K562 (cell line): ENCODE data around the gene SMIM35. TPM values are rescaled to one million over a fixed set of nuclear protein-coding genes. Genes with fewer than 3 reads are reported as not detected.

Source experiments
- ATAC-seq: fragments of 200-7000 bp; cut with Tn5 transposase; 3 replicates; pipeline ENCODE4 v1.9.1; 2020; ENCODE audit warnings: moderate library complexity
- BruUV-seq: library from RNA; stranded (reverse); fragments of 400-500 nt; replicated peaks from 2 replicates; lab custom pipeline; 2021; lab: Mats Ljungman, UMichigan
- CTCF ChIA-PET: fragments of 300-600 bp; formaldehyde crosslinking; extraction: SDS; loops from one replicate; lab custom pipeline; 2021; ENCODE audit warnings: low intra/inter-chr PET ratio; lab: Yijun Ruan, JAX
- POLR2A ChIA-PET: fragments of 300-600, 350-650 bp; sonication (Branson Sonifier 250); formaldehyde crosslinking; extraction: SDS; loops from one replicate; lab custom pipeline; 2021; ENCODE audit warnings: antibody characterized with exemption, inconsistent platforms; lab: Yijun Ruan, JAX
- DNase-seq, 4 experiments: peaks; one replicate each; pipeline versions ENCODE4 v3.0.0 to v3.0.0-alpha.2; 2011 to 2018; ENCODE audit warnings: low spot score in 3 of 4, mixed read lengths in 3 of 4; ENCODE audit errors: extremely low read depth in 1 of 4
- FAIRE-seq: peaks from 2 replicates; lab custom pipeline; 2011; peaks lifted over from hg19 to GRCh38; lab: Jason Lieb, UNC
- H2AFZ ChIP-seq: 2 replicates; pipeline ENCODE4 v1.6.0; 2011; ENCODE audit warnings: low read depth, low read length, control low read depth, inconsistent platforms
- H3K27ac ChIP-seq: fragments of 200-600 bp; 3 replicates; pipeline ENCODE4 v1.8.0; 2011; ENCODE audit warnings: low read depth, mild to moderate bottlenecking, control low read depth, inconsistent platforms, low read length, moderate library complexity, mixed read lengths; ENCODE audit errors: extremely low read depth
- H3K27me3 ChIP-seq, 2 experiments: fragments of 300-600 bp in 1 of 2; 2 replicates in 1 of 2; 3 replicates in 1 of 2; pipeline versions ENCODE4 v1.6.0 to v1.8.0; 2011; ENCODE audit warnings: inconsistent platforms in 2 of 2, low read length in 2 of 2, mild to moderate bottlenecking in 1 of 2, mixed read lengths in 1 of 2, moderate library complexity in 1 of 2; ENCODE audit not compliant: control insufficient read depth in 2 of 2, insufficient read depth in 2 of 2
- H3K36me3 ChIP-seq: fragments of 300-600 bp; 3 replicates; pipeline ENCODE4 v1.8.0; 2011; ENCODE audit warnings: mild to moderate bottlenecking, low read length, inconsistent platforms; ENCODE audit not compliant: control insufficient read depth, insufficient read depth
- H3K4me1 ChIP-seq, 2 experiments: fragments of 200-600 bp in 1 of 2; replicated peaks in 1 of 2; 2 replicates in 1 of 2; 3 replicates in 1 of 2; pipeline versions ENCODE4 v1.5.1 to v1.8.0; 2011; ENCODE audit warnings: inconsistent platforms in 2 of 2, low read length in 2 of 2, mild to moderate bottlenecking in 1 of 2, mixed read lengths in 1 of 2, moderate library complexity in 1 of 2; ENCODE audit not compliant: control insufficient read depth in 2 of 2, insufficient read depth in 2 of 2
- H3K4me2 ChIP-seq: 2 replicates; pipeline ENCODE4 v1.6.1; 2011; ENCODE audit warnings: low read length, control low read depth, inconsistent platforms, mixed read lengths; ENCODE audit not compliant: insufficient read depth
- H3K4me3 ChIP-seq: fragments of 200-600 bp; sonication (generic), shearing (Covaris generic); 2 replicates; pipeline ENCODE4 v1.5.1; 2016; ENCODE audit warnings: control low read depth, inconsistent platforms
- H3K79me2 ChIP-seq: fragments of 200-600 bp; 3 replicates; pipeline ENCODE4 v1.8.0; 2011; ENCODE audit warnings: low read length, inconsistent platforms; ENCODE audit not compliant: control insufficient read depth, insufficient read depth
- H3K9ac ChIP-seq, 2 experiments: 2 replicates each; pipeline versions ENCODE4 v1.6.0 to v1.6.1; 2011; ENCODE audit warnings: low read depth in 2 of 2, low read length in 2 of 2, control low read depth in 1 of 2, inconsistent platforms in 1 of 2, mild to moderate bottlenecking in 1 of 2, mixed read lengths in 1 of 2; ENCODE audit not compliant: insufficient read depth in 1 of 2
- H3K9me1 ChIP-seq: one replicate; pipeline ENCODE4 v1.6.0; 2011; ENCODE audit warnings: inconsistent platforms, mild to moderate bottlenecking, low read length, moderate library complexity; ENCODE audit not compliant: control insufficient read depth, insufficient read depth
- H3K9me3 ChIP-seq: replicated peaks from 2 replicates; pipeline ENCODE4 v1.5.1; 2011; ENCODE audit warnings: low read depth, low read length, inconsistent platforms; ENCODE audit not compliant: control insufficient read depth, insufficient read depth
- H4K20me1 ChIP-seq: replicated peaks from 2 replicates; pipeline ENCODE4 v1.6.1; 2011; ENCODE audit warnings: low read length, inconsistent platforms, mixed read lengths; ENCODE audit not compliant: control insufficient read depth, insufficient read depth
- CHCHD3 ChIP-seq: fragments of 250-450 bp; sonication (Bioruptor Pico); IDR thresholded peaks from 2 replicates; pipeline ENCODE4 v2.1.2; 2022; ENCODE audit warnings: mild to moderate bottlenecking
- ELF2 ChIP-seq: fragments of 250-450 bp; sonication (Bioruptor Pico); IDR thresholded peaks from 2 replicates; pipeline ENCODE4 v1.5.0; 2021; ENCODE audit warnings: mild to moderate bottlenecking
- FUS ChIP-seq: fragments of 200-400 bp; formaldehyde crosslinking; optimal IDR thresholded peaks from 2 replicates; pipeline ENCODE3; 2017; ENCODE audit warnings: low read depth, low read length
- HMBOX1 ChIP-seq: sonication (generic); IDR thresholded peaks from 2 replicates; pipeline ENCODE4 v1.6.1; 2016
- KDM1A ChIP-seq, 2 experiments: fragments of 450-650 bp; IDR thresholded peaks; 2 replicates each; pipeline ENCODE4 v1.6.1; 2016; ENCODE audit warnings: mild to moderate bottlenecking in 2 of 2
- NCOA4 ChIP-seq: fragments of 450-650 bp; IDR thresholded peaks from 2 replicates; pipeline ENCODE4 v1.6.1; 2018; ENCODE audit warnings: mild to moderate bottlenecking; ENCODE audit not compliant: partially characterized antibody
- NR2C2 ChIP-seq, 2 experiments: fragments of 200-800 bp in 1 of 2; sonication (Bioruptor generic) in 1 of 2; sonication (generic) in 1 of 2; formaldehyde crosslinking in 1 of 2; IDR thresholded peaks; 2 replicates each; pipeline versions ENCODE4 v1.6.1 to v1.8.0; 2016 to 2022; ENCODE audit warnings: mild to moderate bottlenecking in 1 of 2, missing compliant biosample characterization in 1 of 2, missing genetic modification characterization in 1 of 2, missing genetic modification reagents in 1 of 2
- PTRF ChIP-seq: fragments of 450-650 bp; IDR thresholded peaks from 2 replicates; pipeline ENCODE4 v1.6.1; 2016; ENCODE audit warnings: mild to moderate bottlenecking, missing genetic modification characterization, missing compliant biosample characterization
- PURB ChIP-seq: sonication (generic); formaldehyde crosslinking; IDR thresholded peaks from 2 replicates; pipeline ENCODE4 v1.9.0; 2021; ENCODE audit warnings: low read depth, mild to moderate bottlenecking, missing genetic modification reagents
- SMAD1 ChIP-seq: fragments of 150-350 bp; IDR thresholded peaks from 2 replicates; pipeline ENCODE4 v1.6.1; 2014; ENCODE audit warnings: low read length, low read depth; ENCODE audit not compliant: partially characterized antibody
- SMAD3 ChIP-seq: fragments of 450-650 bp; formaldehyde crosslinking; conservative IDR thresholded peaks from 2 replicates; pipeline ENCODE4 v1.4.0; 2020; ENCODE audit warnings: mild to moderate bottlenecking
- TOE1 ChIP-seq, 2 experiments: fragments of 450-650 bp in 1 of 2; sonication (generic) in 1 of 2; formaldehyde crosslinking in 1 of 2; IDR thresholded peaks; 2 replicates each; pipeline versions ENCODE4 v1.7.1 to v1.8.0; 2016 to 2022; ENCODE audit warnings: borderline replicate concordance in 2 of 2, mild to moderate bottlenecking in 2 of 2, antibody characterized with exemption in 1 of 2, inconsistent platforms in 1 of 2, low read depth in 1 of 2, missing genetic modification reagents in 1 of 2, moderate library complexity in 1 of 2
- ZNF830 ChIP-seq: fragments of 250-450 bp; sonication (Bioruptor Pico); IDR thresholded peaks from 2 replicates; pipeline ENCODE4 v1.5.0; 2021; ENCODE audit warnings: mild to moderate bottlenecking
- WGBS: fragments of 100-300 bp; shearing (Covaris generic); methylation state at CpG from one replicate; pipeline ENCODE4 v1.1.6; 2016; ENCODE audit warnings: low coverage, mixed read lengths; ENCODE audit not compliant: insufficient coverage; ENCODE audit errors: missing lambda C conversion rate; 5-methylcytosine and 5-hydroxymethylcytosine counted together
- in situ Hi-C: fragments of 300-500 bp; cut with MboI; formaldehyde crosslinking; loops from 4 replicates; pipeline ENCODE4 v1.15.0; 2018; ENCODE audit warnings: inconsistent platforms, mixed read lengths
- intact Hi-C: fragments of 100-400 bp; cut with micrococcal nuclease; formaldehyde crosslinking; loops from 2 replicates; pipeline ENCODE4 v1.14.2; 2022
- polyA plus RNA-seq, 8 experiments: library from polyadenylated mRNA; depleted of rRNA in 4 of 8; stranded (reverse) in 5 of 8; unstranded in 3 of 8; fragments of >200 nt; fragmentation: Nextera tagmentation in 2 of 8; fragmentation: Illumina TruSeq in 1 of 8; extraction: Ambion mirVana in 2 of 8; extraction: Trizol in 1 of 8; gene quantifications; 2 replicates each; pipeline versions ENCODE4 v1.2.1 to v1.2.3, GENCODE V29; 2011 to 2014; ENCODE audit warnings: inconsistent platforms in 1 of 8, missing spikeins in 1 of 8
- total RNA-seq, 7 experiments: library from RNA; depleted of rRNA in 6 of 7; stranded (reverse); fragments of >200 nt in 6 of 7; fragmentation: Illumina TruSeq in 2 of 7; extraction: Trizol in 2 of 7; gene quantifications; 2 replicates each; pipeline versions ENCODE4 v1.2.1 to v1.2.3, GENCODE V29; 2011 to 2021; ENCODE audit warnings: low replicate concordance in 1 of 7
- TF ChIP-seq, protein P1 (sequence below): fragments of 250-450 bp; sonication (Bioruptor Pico); IDR thresholded peaks from 2 replicates; pipeline ENCODE4 v1.8.0; 2022; ENCODE audit warnings: moderate library complexity, mild to moderate bottlenecking, inconsistent platforms

The SMIM35 gene
- total and polyA plus RNA-seq, 9 of the 15 experiments (the other 6 are each of a cell fraction or from before 2014, with no cell fraction given), result 0.03 TPM; not detected in 7

DNA sequence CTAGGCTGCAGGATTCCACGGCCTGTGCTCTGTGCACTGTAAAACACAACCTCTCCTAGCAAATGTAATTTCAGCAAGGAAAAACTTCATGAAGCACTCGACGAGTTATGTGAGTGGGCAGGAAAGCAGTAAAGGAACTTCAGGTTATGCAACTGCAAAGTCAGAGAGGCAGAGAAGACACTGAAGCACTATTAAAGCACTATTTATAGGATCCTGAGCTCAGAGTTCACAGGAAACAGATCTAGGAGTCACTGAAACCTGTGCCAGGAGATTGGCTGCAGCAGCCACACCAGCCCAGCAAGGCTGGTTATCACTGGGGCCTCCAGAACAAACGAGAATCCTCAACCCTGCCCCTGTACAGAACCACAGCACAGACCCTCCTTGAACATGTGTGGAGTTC lies 2.5 kb downstream of the SMIM35 start:
- ATAC-seq, result no peak

GRCh38 chr11:118082880-118083552 lies 3.7 kb downstream of the SMIM35 start:
- Histone ChIP-seq H3K27ac (no peak overlapping the region), H3K9me1 (no peaks in the 10 kb centered on the region), H3K9ac (peak overlapping the region in 1 of 2 experiments; percentile 66; a peak in 2 of 4 replicates), H3K36me3 (no peaks in the 10 kb centered on the region), H3K9me3 (peaks cover 10% of the 10 kb centered on the region), H3K79me2 (no peaks in the 10 kb centered on the region), H3K4me3 (no peak overlapping the region), H3K4me1 (peaks cover 8 to 15% of the 10 kb centered on the region in 2 experiments; a peak in 4 of 5 replicates), H3K4me2 (no peak overlapping the region), H3K27me3 (peaks cover 3 to 36% of the 10 kb centered on the region in 2 experiments; a peak in 3 of 5 replicates), H4K20me1 (no peaks in the 10 kb centered on the region), H2AFZ (peak overlapping the region; percentile 70)
- in situ Hi-C loops, result no loop called here
- BruUV-seq, result no TSS peak
- intact Hi-C loops, result no loop called here
- ChIA-PET POLR2A (interaction anchor here (0.6 to 1.5 kb wide), 8 partner anchors 8 to 66 kb away, joined by 3 to 8 read pairs (median 4); no protein-coding TSS in a partner anchor), CTCF (no interaction called here)
- DNase-seq, result peak in 2 of 4 experiments; percentile 35 to 38
- ATAC-seq, result peak; percentile 74
- FAIRE-seq, result peak; percentile 11
- 19% methylated on average over 21 of the region's 21 CpGs for WGBS
- TF ChIP-seq NCOA4 (no peak), HMBOX1 (no peak), PURB (CRISPR knock-in tag) (no peak), KDM1A (IDR thresholded peaks at IDR 0.05) (no peak), TOE1 (IDR thresholded peaks at IDR 0.05; ENCODE audit: borderline replicate concordance) (no peak), TOE1 (CRISPR knock-in tag; IDR thresholded peaks at IDR 0.05; ENCODE audit: borderline replicate concordance, low read depth) (no peak), CHCHD3 (CRISPR knock-in tag) (no peak), SMAD3 (CRISPR knock-in tag) (no peak), PTRF (tag) (no peak), NR2C2 (CRISPR knock-in tag; IDR thresholded peaks at IDR 0.05) (no peak), NR2C2 (tag; IDR thresholded peaks at IDR 0.05) (peak; percentile 61)
- TF ChIP-seq, protein P1, sequence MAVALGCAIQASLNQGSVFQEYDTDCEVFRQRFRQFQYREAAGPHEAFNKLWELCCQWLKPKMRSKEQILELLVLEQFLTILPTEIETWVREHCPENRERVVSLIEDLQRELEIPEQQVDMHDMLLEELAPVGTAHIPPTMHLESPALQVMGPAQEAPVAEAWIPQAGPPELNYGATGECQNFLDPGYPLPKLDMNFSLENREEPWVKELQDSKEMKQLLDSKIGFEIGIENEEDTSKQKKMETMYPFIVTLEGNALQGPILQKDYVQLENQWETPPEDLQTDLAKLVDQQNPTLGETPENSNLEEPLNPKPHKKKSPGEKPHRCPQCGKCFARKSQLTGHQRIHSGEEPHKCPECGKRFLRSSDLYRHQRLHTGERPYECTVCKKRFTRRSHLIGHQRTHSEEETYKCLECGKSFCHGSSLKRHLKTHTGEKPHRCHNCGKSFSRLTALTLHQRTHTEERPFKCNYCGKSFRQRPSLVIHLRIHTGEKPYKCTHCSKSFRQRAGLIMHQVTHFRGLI (CRISPR knock-in tag), result no peak

More for the DNA sequence above, 2.5 kb downstream of the SMIM35 start:
- H2AFZ ChIP-seq, result no peak overlapping the region
- no TSS peak for BruUV-seq
- FAIRE-seq (no peak), DNase-seq (no peak)
- intact Hi-C loops (no loop called here), in situ Hi-C loops (no loop called here)
- H3K4me1 ChIP-seq, result peaks cover 8 to 15% of the 10 kb centered on the region in 2 experiments; a peak in 4 of 5 replicates
- WGBS, result 17% methylated on average over 4 of the region's 4 CpGs
- H3K79me2 ChIP-seq, result no peaks in the 10 kb centered on the region
- no peak overlapping the region for H3K4me3 ChIP-seq
- H3K9ac ChIP-seq, result no peak overlapping the region
- H3K9me3 ChIP-seq, result peaks cover 10% of the 10 kb centered on the region
- H3K4me2 ChIP-seq, result no peak overlapping the region
- H3K36me3 ChIP-seq, result no peaks in the 10 kb centered on the region
- ChIA-PET CTCF (no interaction called here), POLR2A (interaction anchor here (1.0 kb wide), 1 partner anchor 10 kb away, joined by 3 read pairs; no protein-coding TSS in a partner anchor)
- peaks cover 4 to 27% of the 10 kb centered on the region in 2 experiments; a peak in 4 of 5 replicates for H3K27me3 ChIP-seq
- no peaks in the 10 kb centered on the region for H4K20me1 ChIP-seq
- no peaks in the 10 kb centered on the region for H3K9me1 ChIP-seq
- TF ChIP-seq ZNF830 (CRISPR knock-in tag), result no peak
- no peak for TF ChIP-seq SMAD1
- no peak for TF ChIP-seq ELF2 (CRISPR knock-in tag)
- TF ChIP-seq FUS, result no peak
- H3K27ac ChIP-seq, result no peak overlapping the region
